NCI-H2081 (cell line): ENCODE data around the gene FCER1G.
"Not testable (repeated sequence)": the region's sequence is repeated elsewhere in the genome, so short reads cannot be mapped to it uniquely, and the experiment has no call there.

Experiments used
- DNase-seq, 2 experiments: peaks; one replicate each; lab custom pipeline; 2025; lab: John Stamatoyannopoulos, UW

Gene FCER1G

DNA sequence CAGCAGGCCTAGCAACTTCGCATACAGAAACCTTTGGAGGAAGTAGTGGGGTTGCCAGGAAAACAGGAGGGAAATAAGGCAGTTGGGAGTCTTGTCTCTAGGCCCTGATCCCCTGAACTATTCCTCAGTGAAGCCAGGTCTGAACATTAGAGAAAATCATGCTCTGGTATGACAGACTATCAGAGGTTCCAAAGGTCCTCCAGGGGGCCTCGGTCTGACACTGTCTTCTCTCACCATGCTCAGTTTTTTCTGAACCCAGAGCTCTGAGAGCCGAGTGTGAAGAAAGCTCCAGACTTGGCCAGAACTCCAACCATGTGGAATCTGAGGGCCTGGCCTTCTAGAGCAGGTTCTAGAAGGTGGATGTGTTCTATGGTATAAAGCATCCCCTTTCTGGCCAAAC lies 14.8 kb downstream of the FCER1G start:
- no peak for DNase-seq

DNA sequence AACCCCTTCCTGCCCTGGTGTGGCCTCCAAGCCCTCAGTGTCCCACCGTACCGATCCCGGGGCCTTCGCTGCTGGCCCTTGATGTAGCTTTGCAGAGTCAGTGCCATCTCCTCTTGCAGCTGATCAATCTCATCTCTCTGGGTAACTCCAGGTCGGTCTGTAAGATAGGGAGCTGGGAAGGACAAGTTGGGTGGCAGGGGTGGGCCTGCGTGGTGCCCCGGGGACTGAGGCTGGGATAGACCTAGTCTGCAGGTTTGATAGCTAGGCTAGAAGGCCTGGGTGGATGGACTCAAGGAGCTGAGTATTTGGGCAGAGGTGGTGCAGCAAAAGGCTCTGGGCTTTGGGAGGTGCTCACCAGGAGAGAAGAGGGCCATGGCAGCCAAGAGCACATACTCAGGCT lies 15.7 kb downstream of the FCER1G start:
- DNase-seq, result no peak

DNA sequence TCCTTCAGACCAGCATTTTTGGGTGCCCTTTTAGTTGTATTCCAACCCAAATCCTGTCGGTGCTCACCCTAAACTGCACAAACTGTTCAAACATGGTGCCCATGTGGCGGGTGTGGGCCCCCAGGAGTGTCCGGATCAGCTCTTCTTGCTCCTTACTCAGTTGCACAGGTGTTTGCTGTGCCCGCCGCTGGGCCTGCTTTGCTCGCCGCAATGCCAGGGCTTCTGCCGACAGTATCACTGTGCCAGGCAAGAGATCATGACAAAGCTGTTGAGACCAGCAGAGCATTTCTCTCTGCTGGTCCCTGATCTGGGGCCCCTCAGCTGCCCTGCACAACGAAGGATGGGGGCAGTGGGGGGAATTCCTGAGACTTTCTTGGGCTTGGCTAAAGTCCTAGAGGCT lies 18.0 kb downstream of the FCER1G start:
- DNase-seq, result no peak

DNA sequence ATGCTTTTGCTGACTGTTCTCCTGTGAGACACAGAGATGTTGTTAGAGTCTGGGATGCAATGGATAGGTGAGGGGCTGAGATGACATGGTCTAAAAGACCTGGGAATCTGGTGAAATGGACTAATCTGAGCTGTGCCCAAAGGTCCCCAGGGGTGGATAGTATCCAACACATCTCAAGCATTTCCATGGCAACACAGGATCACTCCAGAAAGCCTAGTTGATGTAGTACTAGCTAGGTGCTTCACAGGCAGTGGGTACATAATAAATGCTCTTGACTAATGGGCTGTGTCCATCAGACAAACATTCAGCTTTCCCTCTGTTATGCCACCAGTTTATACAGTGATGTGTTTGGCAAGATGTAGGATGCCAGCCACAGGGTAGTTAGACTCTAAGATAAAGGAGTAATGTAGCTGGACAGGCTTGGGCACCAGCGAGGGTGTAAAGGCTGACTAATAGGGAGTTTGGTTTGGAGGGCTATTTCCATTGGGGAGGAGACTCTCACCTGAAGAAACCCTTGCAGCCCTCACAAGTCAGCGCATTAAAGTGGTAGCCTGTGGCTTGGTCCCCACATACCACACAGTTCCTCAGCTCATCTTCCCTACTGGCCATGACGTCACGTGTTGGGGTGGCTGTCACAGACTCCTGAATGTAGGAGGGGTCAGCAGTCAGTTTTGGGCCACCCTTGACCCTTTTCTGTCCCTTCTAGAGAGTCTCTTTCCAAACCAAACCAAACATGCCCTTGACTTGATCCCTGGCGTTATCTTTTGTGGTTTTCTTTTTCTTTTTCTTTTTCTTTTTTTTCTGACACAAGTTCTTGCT lies 21.1 kb downstream of the FCER1G start:
- DNase-seq, result no peak

DNA sequence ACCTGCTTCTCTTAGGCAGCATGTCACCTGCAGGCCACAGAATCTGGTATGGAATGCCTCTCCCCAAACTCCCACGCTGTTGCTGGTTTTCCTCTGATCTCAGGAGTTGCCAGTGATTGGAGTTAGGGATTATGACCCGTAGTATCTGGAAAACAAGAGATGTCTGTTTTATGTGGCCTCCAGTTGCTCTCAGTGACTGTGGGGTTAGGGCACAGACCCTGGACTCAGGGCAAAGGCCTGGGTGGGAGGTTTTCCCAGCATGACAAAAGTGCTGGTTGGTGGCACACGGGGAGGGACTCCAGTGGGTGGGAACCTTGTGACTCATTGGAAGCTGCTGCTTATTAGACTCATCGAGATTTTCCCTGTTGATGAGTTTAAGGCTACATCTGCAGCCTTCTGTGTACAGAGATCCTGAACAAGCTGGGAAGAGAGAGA lies 23.0 kb downstream of the FCER1G start, which contains the start of gene NR1I3:
Gene NR1I3 (minus strand): TSS at position 165 of the 435 bp plus-strand sequence. CDS start 1,638 bp downstream, outside the sequence.
- no peak for DNase-seq

DNA sequence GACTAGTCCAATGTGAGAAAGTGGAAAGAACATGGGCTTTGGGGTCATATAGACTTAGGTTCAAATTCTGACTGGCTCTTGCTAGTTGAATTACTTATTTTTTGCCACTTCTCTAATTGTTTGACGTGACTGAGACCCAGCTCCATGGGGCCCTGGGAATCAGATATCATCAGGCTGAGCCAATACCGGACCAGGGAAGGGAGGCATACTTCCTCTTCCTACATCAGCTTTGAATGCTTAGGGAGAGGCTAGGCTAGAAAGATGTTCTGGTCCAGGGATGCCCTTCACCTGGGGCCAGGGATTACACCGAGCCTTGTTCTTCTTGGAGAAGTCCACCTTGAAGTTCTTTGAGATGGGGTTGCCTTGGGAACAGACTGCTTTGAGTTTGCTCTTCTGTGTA lies 26.6 kb downstream of the FCER1G start:
- no peak for DNase-seq

DNA sequence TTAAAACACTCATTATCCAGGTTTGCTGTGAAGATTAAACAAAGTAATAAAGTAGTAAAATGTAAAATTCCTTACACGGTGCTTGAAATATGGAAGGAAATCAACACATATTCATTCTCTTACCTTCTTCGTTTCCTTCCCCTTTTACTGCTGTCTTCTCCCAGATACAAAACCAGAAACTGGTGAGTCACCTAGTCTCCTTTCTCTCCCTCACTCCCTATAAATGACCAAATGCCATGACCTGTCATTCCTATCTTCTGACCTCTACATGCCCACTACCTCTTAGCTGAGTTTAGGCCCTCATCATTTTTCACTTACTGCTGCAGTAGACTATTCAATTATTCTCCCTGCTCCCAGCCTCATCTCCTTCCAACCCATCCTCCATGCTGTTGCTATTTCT lies 27.2 kb downstream of the FCER1G start:
- no peak for DNase-seq

DNA sequence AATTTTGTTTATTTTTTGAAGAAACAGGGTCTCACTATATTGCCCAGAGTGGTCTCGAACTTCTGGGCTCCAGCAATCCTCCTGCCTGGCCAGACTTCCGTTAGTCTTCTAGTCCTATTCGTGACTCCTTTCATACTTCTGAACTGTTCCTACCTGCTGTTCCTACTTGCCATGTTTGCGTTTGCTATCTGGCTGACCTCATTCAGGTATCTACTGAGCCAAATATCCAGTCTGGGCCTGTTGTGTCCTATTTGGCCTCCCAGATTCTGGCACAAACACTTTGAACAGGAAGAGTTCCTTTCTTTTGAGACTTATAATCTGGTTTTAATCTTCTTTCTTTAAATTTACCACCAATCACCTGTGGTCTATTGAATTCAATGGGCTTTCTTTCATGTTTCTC lies 29.8 kb downstream of the FCER1G start:
- DNase-seq, result no peak

DNA sequence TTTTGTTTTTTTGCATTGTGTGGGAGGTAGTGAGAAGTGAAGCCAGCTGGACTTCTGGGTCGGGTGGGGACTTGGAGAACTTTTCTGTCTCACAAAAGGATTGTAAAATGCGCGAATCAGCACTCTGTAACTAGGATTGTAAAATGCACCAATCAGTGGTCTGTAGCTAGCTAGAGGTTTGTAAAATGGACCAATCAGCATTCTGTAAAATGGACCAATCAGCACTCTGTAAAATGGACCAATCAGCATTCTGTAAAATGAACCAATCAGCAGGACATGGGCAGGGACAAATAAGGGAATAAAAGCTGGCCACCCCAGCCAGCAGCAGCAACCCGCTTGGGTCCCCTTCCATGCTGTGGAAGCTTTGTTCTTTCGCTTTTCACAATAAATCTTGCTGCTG lies 35.0 kb downstream of the FCER1G start:
- DNase-seq, result not testable (repeated sequence)

DNA sequence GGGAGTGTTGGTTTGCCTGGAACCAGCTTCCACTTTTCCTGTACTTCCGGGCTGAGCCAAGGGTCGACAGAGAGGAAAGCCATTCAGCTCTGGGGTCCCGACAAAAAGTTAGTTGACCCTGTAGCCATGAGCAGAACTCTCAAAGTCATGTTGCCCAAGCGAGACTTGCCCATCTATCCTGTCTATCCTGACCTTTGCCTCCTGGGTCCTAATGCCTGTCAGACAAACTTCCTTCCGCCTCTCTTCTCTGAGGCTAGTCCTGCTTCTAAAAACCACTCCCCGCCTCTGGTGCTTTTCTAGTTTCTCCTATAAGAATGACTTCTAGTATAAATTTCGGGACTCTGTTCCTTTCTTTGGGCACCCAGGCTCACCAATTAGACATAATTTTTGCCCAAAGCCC lies 35.7 kb downstream of the FCER1G start:
- no peak for DNase-seq

DNA sequence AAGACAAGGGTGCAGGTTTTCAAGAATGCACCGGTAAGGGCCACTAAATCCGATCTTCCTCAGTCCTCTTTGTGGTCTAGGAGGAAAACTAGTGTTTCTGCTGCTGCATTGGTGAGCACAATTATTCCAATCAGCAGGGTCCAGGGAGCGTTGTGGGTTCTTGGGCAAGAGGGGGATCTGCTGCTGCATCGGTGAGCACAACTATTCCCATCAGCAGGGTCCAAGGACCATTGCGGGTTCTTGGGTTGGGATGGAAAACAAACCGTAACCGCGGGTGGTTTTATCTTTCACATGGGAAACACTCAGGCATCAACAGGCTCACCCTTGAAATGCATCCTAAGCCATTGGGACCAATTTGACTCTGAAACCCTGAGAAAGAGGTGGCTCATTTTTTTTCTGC lies 36.5 kb downstream of the FCER1G start:
- no peak for DNase-seq

DNA sequence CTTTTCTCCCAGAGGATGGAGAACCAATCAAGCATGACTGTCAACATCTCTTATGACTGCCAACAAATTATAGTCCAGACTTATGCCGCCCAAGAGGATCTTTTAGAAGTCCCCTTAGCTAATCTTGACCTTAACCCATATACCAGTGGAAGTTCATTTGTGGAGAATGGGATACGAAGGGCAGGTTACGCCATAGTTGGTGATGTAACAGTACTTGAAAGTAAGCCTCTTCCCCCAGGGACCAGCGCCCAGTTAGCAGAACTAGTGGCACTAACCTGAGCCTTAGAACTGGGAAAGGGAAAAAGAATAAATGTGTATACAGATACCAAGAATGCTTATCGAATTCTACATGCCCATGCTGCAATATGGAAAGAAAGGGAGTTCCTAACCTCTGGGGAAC lies 40.2 kb downstream of the FCER1G start:
- DNase-seq, result not testable (repeated sequence)

DNA sequence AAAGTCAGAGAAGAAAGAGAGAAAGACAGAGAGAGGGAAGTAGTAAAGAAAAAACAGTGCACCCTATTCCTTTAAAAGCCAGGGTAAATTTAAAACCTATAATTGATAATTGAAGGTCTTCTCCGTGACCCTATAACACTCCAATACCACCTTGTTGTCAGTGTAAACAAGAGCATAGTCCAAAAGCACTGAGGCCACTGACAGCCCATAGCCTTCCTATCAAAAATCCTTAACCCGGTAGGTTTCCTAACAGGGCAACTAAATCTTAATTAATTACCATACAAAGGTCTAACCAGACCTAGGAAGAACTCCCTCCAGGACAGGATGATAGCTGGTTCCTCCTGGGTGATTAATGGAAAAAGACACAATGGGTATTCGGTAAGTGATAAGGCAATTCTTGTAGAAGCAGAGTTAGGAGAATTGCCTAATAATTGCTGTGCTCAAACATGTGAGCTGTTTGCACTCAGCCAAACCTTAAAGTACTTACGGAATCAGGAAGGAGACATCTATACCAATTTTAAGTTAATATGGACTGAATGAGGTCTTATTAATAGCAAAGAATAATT lies 40.9 kb downstream of the FCER1G start:
- not testable (repeated sequence) for DNase-seq

DNA sequence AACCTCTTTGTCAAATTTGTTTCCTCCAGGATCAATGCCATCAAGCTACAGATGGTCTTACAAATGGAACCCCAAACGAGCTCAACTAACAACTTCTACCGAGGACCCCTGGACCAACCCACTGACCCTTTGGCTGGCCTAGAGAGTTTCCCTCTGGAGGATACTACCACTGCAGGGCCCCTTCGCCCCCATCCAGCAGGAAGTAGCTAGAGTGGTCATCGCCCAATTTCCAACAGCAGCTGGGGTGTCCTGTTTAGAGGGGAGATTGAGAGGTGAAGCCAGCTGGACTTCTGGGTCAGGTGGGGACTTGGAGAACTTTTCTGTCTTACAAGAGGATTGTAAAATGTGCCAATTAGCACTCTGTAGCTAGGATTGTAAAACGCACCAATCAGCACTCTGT lies 42.0 kb downstream of the FCER1G start:
- not testable (repeated sequence) for DNase-seq

DNA sequence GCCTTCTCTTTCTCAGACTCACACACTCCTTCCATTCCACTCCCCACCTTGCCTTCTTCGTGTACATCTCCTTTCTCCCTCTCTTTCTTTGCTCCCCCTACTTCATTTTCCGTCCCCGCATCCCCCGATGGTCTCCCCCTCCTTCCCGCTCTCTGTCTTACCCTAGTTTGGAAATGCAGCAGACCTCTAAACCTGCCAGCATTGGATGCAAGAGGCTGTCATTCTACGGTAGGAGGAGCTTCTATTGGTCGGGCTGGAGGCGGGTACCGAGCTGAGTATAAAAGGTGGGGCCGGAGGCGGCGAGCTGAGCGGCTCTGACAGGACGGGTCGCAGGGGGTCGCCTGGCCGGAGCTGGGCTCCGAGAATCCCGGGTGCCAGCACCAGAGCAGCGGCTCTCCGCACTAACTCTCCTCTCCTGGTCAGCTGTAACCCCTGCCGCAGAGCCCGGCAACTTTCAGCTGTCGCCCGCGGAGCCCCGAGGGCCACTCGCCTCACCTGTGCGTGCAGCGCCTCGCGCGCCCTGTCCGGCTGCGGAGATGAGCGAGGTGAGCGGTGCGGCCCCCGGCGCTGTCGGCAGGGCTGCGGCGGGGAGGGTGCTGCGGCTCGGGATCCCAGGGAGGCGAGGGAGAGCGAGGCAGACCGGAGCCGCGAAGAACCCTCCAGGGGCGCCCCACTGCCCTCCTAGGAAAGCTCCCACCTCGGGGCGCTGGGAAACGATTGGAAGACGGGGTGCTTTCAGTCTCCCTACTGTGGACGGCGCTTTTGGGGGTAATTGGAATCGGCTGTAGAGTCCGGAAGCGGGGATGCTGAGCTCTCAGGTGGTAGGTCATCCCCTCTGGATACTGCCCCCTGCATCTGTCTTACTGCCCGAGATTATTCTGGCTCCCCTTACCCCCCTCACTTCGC lies 43.6 kb downstream of the FCER1G start, which contains the start of gene PCP4L1:
Gene PCP4L1 (plus strand): TSS at position 307 of the 906 bp plus-strand sequence. CDS start 230 bp downstream, at position 537.
- peak; percentile 23 to 40 for DNase-seq

DNA sequence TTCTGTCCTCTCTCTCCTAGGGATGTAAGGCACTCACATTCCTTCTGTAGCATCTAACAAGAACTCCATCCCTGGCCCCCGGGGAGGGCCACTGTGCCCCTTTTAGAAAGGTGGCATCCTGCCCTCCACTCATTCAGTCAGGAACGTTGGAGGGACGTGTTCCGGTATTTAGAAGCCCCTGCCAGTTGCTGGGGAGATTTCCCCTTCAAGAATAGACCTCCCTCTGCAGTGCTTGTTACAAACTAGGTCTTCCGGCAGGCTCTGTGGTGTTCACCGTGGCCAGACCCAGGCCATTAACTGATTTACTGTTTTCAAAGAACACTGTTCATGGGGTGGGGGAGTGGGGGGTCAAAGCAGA lies 44.2 kb downstream of the FCER1G start:
- no peak for DNase-seq

DNA sequence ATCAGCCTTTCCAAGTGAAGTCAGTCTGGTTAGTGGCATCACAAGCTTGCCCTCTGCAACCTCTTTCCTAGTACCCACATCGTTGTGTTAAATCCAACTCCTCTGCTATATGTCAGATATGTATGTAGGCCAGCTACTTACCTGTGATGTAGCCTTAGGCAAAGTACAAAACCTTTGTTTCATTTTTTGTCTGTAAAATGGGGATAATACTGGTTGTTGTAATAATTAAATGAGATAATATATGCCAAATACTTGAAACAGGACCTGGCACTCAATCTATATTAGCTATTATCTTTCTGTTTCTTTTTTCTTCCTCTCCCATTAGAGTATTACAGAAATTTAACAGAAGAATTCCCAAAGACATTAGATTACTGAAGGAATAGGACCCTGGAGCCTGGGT lies 44.7 kb downstream of the FCER1G start:
- no peak for DNase-seq

DNA sequence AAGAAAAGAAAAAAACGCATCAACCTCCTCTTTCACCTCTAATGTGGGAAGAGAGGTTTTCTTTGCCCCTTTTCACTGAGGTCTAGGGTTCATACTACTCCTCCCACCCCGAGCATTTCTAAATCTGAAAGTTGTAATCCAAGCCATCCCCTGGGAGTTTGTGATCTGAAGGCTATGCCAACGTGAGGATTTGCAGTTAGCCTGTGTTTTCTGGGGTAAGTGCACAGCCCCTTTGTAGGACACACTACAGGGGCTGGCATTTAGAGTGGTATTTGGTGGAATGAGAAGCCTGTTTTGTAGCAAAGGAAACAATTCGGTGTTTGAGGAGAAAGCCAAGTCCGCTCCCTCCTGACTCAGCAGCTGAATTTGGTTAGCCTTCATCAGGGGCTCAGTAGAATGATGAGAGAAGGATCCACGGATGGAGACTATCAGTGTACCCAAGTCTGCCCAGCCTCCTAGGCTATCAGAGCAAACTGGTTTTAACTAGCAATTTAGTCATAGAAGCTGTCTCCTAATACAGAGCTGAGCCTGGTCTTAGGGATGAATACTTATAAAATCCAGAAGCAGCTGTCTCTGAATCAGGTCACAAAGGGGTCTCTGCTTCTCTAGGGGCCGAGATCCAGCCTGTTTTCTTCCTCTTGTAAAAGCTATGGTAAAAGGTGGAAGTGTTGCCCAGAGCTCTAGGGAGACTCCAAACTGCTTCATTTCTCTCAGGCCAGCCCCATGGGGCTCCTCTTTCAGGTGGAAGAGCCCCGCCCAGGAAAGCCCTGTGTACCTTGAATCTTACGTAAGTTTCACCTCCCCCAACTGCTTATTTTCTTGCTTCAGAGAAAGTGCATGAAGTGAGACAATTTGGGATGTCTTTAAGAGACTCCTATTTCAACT lies 45.5 kb downstream of the FCER1G start:
- DNase-seq, result no peak

DNA sequence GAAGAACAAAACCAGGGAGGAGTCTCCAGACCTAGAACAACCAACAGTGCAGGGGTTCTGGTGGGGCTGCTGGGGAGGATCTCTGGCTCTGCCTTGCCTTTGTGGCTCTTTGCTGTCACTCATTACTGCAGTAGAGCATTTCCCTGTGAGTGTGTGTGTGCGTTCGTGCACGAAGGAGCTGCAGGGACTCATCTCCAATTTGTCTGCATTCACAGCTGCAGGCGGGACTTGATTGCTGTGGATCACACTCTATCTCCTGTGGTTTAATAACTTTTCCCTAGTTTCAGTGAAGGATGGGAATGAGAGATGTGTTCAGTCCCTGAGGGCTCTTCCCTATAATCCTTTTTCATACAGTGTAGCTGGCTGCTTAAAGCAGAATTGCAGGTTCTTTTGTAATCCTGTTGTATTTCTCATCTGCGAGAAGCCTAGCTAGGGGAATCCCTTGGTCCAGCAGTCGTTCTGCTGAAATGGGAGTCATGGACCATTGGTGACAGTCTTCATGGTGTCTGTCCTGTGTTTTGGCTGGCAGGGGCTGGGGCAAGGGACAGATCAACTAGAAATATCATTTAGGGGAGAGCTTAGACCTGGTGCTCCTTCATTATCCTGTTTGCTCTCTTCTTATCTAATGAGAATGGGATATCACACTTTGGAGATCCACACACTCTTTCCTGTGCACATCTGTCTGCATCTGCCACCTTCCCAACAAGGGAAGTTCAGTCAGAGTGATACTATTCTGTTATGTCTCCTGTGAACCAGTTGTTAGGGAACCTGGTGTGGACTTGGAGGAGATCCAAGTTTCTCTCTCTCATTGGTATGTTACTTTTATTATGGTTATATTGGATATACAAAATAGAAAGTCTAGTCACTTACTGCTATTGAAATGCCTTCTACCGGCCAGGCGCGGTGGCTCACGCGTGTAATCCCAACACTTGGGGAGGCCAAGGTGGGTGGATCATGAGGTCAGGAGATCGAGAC lies 46.5 kb downstream of the FCER1G start:
- DNase-seq, result no peak

DNA sequence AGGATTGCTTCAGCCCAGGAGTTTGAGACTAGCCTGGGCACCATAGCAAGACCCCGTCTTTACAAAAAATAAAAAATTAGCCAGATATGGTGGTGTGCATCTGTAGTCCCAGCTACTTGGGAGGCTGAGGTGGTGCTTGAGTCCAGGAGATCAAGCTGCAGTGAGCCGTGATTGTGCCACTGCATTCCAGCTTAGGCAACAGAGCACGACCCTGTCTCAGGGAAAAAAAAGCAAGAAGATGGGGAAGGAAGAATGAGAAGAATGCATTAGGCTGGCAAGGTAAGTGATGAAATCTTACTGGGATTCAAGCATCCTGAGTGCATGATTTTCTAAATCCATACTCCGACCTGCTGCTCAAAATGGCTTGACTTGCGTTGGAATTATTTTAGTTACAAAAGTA lies 50.2 kb downstream of the FCER1G start:
- no peak for DNase-seq
